SK-N-MC (cell line): Measurements from ENCODE around the gene C16orf95.

Experiments used
- EZH2 ChIP-seq: fragments of 200-600 bp; sonication (generic); IDR thresholded peaks from one replicate; pipeline ENCODE4 v1.6.1; 2017; ENCODE audit warnings: antibody characterized with exemption
- POLR2AphosphoS5 ChIP-seq: IDR thresholded peaks from 2 replicates; pipeline ENCODE4 v1.6.1; 2012; ENCODE audit warnings: mild to moderate bottlenecking, low read depth, low read length, borderline replicate concordance

DNA sequence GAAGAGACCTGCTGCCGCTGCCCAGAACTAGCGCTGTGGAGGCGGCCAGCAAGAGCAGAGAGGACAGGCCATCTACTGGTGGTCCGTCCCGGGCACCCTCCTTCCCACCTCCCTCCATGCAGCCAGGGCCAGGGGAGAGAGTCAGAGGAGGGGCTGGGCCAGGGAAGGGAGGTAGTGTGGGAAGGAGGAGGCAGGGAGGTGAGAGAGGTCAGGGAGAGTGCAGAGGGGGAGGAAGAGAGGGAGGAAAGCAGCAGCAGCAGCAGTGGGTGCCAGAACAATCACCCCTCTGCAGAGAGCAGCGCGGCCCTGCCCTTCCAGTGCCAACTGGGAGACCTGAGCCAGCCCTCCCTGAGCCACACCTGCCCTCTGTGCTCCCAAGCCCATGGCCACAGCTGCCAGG lies 6.6 kb downstream of the C16orf95 start:
- TF ChIP-seq POLR2AphosphoS5 (no peak), EZH2 (no peak)
